Upper lobe of left lung (tissue), 6 donors: Measurements from ENCODE around the gene TMED10. TPM values are rescaled to one million over a fixed set of nuclear protein-coding genes. Genes with fewer than 3 reads are reported as not detected.

Experiments used
- ATAC-seq, 2 donors: fragments of 200-7000 bp; cut with Tn5 transposase; one replicate each; pipeline ENCODE4 v1.9.1; 2022; ENCODE audit warnings: mild to moderate bottlenecking in 2 of 2, moderate library complexity in 2 of 2; ENCODE audit not compliant: low FRiP score in 2 of 2
- DNase-seq, 2 donors: peaks; one replicate each; pipeline ENCODE4 v3.0.0-alpha.2; 2019 to 2020
- H3K27ac ChIP-seq, 4 donors: fragments of 200-600 bp; sonication (generic); one replicate each; pipeline ENCODE4 v1.5.1; 2016 to 2019
- H3K27me3 ChIP-seq, 4 donors: fragments of 200-600 bp; sonication (generic); one replicate each; pipeline ENCODE4 v1.5.1; 2017 to 2019
- H3K36me3 ChIP-seq, 4 donors: fragments of 200-600 bp; sonication (generic); one replicate each; pipeline ENCODE4 v1.5.1; 2016 to 2019
- H3K4me1 ChIP-seq, 4 donors: fragments of 200-600 bp; sonication (generic); one replicate each; pipeline ENCODE4 v1.5.1; 2018 to 2019
- H3K4me3 ChIP-seq, 4 donors: fragments of 200-600 bp; sonication (generic); one replicate each; pipeline ENCODE4 v1.5.1; 2017 to 2019; ENCODE audit warnings: mild to moderate bottlenecking in 2 of 4, moderate library complexity in 1 of 4
- H3K9me3 ChIP-seq, 4 donors: fragments of 200-600 bp; sonication (generic); one replicate each; pipeline ENCODE4 v1.5.1; 2018 to 2019
- CTCF ChIP-seq, 6 experiments: fragments of 450-650 bp in 4 of 6; fragments of 200-600 bp in 2 of 6; sonication (generic) in 2 of 6; IDR thresholded peaks; one replicate each; pipeline ENCODE4 v1.5.1; 2016 to 2019; ENCODE audit warnings: antibody characterized with exemption in 6 of 6
- EP300 ChIP-seq, 4 donors: sonication (generic); formaldehyde crosslinking; IDR thresholded peaks; one replicate each; pipeline ENCODE4 v1.5.1; 2017; ENCODE audit warnings: antibody characterized with exemption in 4 of 4, control low read depth in 2 of 4
- POLR2A ChIP-seq, 4 donors: fragments of 450-650 bp; IDR thresholded peaks; one replicate each; pipeline ENCODE4 v1.5.1; 2016 to 2017; ENCODE audit warnings: antibody characterized with exemption in 4 of 4, mild to moderate bottlenecking in 2 of 4
- POLR2AphosphoS5 ChIP-seq, 2 donors: sonication (generic); formaldehyde crosslinking; IDR thresholded peaks; one replicate each; pipeline ENCODE4 v1.5.1; 2017; ENCODE audit warnings: antibody characterized with exemption in 2 of 2
- WGBS, 2 donors: methylation state at CpG; one replicate each; pipeline ENCODE4 v1.1.5; 2017 to 2018; 5-methylcytosine and 5-hydroxymethylcytosine counted together
- total RNA-seq, 6 donors: library from RNA; depleted of rRNA in 4 of 6; stranded (reverse); fragments of >200 nt in 4 of 6; gene quantifications; one replicate each; pipeline versions ENCODE4 v1.1.0 to v1.2.1, GENCODE V29; 2016 to 2021
- donor health status: DM: no; HTN: no; CAD: no; lungs with moderate emphysema.
- donor health status: DM: no; HTN: yes; CAD: no; lungs with severe emphysema.

The TMED10 gene
- total RNA-seq, 6 donors from 2014 or later: 72.3 to 314 (median 186) TPM

- Histone ChIP-seq H3K4me3 (no peak overlapping the region), H3K27me3 (no peaks in the 10 kb centered on the region), H3K4me1 (no peaks in the 10 kb centered on the region), H3K27ac (no peak overlapping the region), H3K9me3 (no peaks in the 10 kb centered on the region), H3K36me3 (peaks cover 40 to 100% (median 81%) of the 10 kb centered on the region in 4 donors)
- TF ChIP-seq CTCF (IDR thresholded peaks at IDR 0.05) (no peak), EP300 (IDR thresholded peaks at IDR 0.05) (no peak), POLR2A (IDR thresholded peaks at IDR 0.05) (no peak), POLR2AphosphoS5 (IDR thresholded peaks at IDR 0.05) (no peak)
- WGBS, 2 donors: 89% methylated on average over 2 of the region's 2 CpGs
- no peak for ATAC-seq
- DNase-seq: no peak
Measured at GRCh38 chr14:75109877-75110276, 66.5 kb downstream of the TMED10 start.

- no peaks in the 10 kb centered on the region for H3K27me3 ChIP-seq
- H3K36me3 ChIP-seq: peaks cover 24 to 99% (median 74%) of the 10 kb centered on the region in 4 donors
- no peak overlapping the region for H3K27ac ChIP-seq
- TF ChIP-seq EP300 (IDR thresholded peaks at IDR 0.05): no peak
- no peak for TF ChIP-seq CTCF (IDR thresholded peaks at IDR 0.05)
- no peak for TF ChIP-seq POLR2A (IDR thresholded peaks at IDR 0.05)
- no peak for TF ChIP-seq POLR2AphosphoS5 (IDR thresholded peaks at IDR 0.05)
- no peaks in the 10 kb centered on the region for H3K9me3 ChIP-seq
- 63 to 79% methylated on average over 3 of the region's 3 CpGs for WGBS, 2 donors
- H3K4me1 ChIP-seq: no peaks in the 10 kb centered on the region
- H3K4me3 ChIP-seq: no peak overlapping the region
- DNase-seq: no peak
- ATAC-seq: no peak
Measured at GRCh38 chr14:75107186-75107585, 69.2 kb downstream of the TMED10 start.

GRCh38 chr14:75101491-75101890 lies 74.9 kb downstream of the TMED10 start:
- ATAC-seq (no peak), DNase-seq (no peak)
- no peak overlapping the region for H3K27ac ChIP-seq
- H3K9me3 ChIP-seq: no peaks in the 10 kb centered on the region
- H3K4me1 ChIP-seq: no peaks in the 10 kb centered on the region
- H3K4me3 ChIP-seq: no peak overlapping the region
- WGBS, 2 donors: 91% methylated on average over 4 of the region's 4 CpGs
- peaks cover 20 to 97% (median 73%) of the 10 kb centered on the region in 4 donors for H3K36me3 ChIP-seq
- TF ChIP-seq CTCF (IDR thresholded peaks at IDR 0.05) (no peak), POLR2AphosphoS5 (IDR thresholded peaks at IDR 0.05) (no peak), POLR2A (IDR thresholded peaks at IDR 0.05) (no peak), EP300 (IDR thresholded peaks at IDR 0.05) (no peak)
- H3K27me3 ChIP-seq: no peaks in the 10 kb centered on the region

GRCh38 chr14:75098682-75099081 lies 77.7 kb downstream of the TMED10 start:
- DNase-seq (no peak), ATAC-seq (no peak)
- TF ChIP-seq POLR2A (IDR thresholded peaks at IDR 0.05): no peak
- no peaks in the 10 kb centered on the region for H3K4me1 ChIP-seq
- no peak overlapping the region for H3K27ac ChIP-seq
- H3K4me3 ChIP-seq: no peak overlapping the region
- H3K27me3 ChIP-seq: no peaks in the 10 kb centered on the region
- WGBS, 2 donors: 77 to 93% methylated on average over 1 of the region's 1 CpG
- peaks cover 25 to 98% (median 71%) of the 10 kb centered on the region in 4 donors for H3K36me3 ChIP-seq
- no peaks in the 10 kb centered on the region for H3K9me3 ChIP-seq

GRCh38 chr14:75098212-75098611 lies 78.2 kb downstream of the TMED10 start:
- Histone ChIP-seq H3K36me3 (peaks cover 27 to 98% (median 74%) of the 10 kb centered on the region in 4 donors), H3K4me1 (no peaks in the 10 kb centered on the region), H3K27ac (no peak overlapping the region), H3K4me3 (no peak overlapping the region), H3K27me3 (no peaks in the 10 kb centered on the region), H3K9me3 (no peaks in the 10 kb centered on the region)
- DNase-seq (no peak), ATAC-seq (no peak)
- no peak for TF ChIP-seq CTCF (IDR thresholded peaks at IDR 0.05)
- no peak for TF ChIP-seq POLR2AphosphoS5 (IDR thresholded peaks at IDR 0.05)
